Epidermal melanocyte (primary cell): ENCODE results near the gene CDCA5.

Experiments used
- DNase-seq: peaks from one replicate; pipeline ENCODE4 v3.0.0; 2011; ENCODE audit warnings: low spot score; ENCODE audit not compliant: insufficient read length

CDCA5 gene

GRCh38 chr11:65071907-65072630, 11.8 kb downstream of the CDCA5 start:
- no peak for DNase-seq

- no peak for DNase-seq
These were observed 14.6 kb downstream of the CDCA5 start for GRCh38 chr11:65069217-65069616.

- no peak for DNase-seq
These were observed 16.4 kb downstream of the CDCA5 start for GRCh38 chr11:65067446-65067845.

- DNase-seq: no peak
These were observed 17.0 kb downstream of the CDCA5 start for GRCh38 chr11:65066805-65067291.

GRCh38 chr11:65066315-65066714, 17.5 kb downstream of the CDCA5 start:
- no peak for DNase-seq

GRCh38 chr11:65065851-65066250, 18.0 kb downstream of the CDCA5 start:
- no peak for DNase-seq

GRCh38 chr11:65064847-65065240, 19.0 kb downstream of the CDCA5 start:
- no peak for DNase-seq

- DNase-seq: no peak
These were observed 20.3 kb downstream of the CDCA5 start for GRCh38 chr11:65063532-65063931.

- DNase-seq: no peak
These were observed 22.9 kb downstream of the CDCA5 start for GRCh38 chr11:65060913-65061408.

GRCh38 chr11:65059959-65060824, 23.6 kb downstream of the CDCA5 start:
- DNase-seq: no peak

GRCh38 chr11:65059523-65059922, 24.3 kb downstream of the CDCA5 start:
- no peak for DNase-seq

- no peak for DNase-seq
These were observed 25.3 kb downstream of the CDCA5 start, which contains the start of gene NAALADL1 for GRCh38 chr11:65058419-65059054. NAALADL1 (minus strand) TSS chr11:65058553; CDS start chr11:65058521, 32 bp downstream.

GRCh38 chr11:65058012-65058411, 25.8 kb downstream of the CDCA5 start:
- DNase-seq: no peak

- DNase-seq: no peak
These were observed 26.3 kb downstream of the CDCA5 start for GRCh38 chr11:65057526-65057925.

- DNase-seq: no peak
These were observed 26.8 kb downstream of the CDCA5 start for GRCh38 chr11:65056999-65057398.

GRCh38 chr11:65055538-65055937, 28.3 kb downstream of the CDCA5 start:
- no peak for DNase-seq

GRCh38 chr11:65053827-65054508, 29.9 kb downstream of the CDCA5 start:
- no peak for DNase-seq

- DNase-seq: no peak
These were observed 32.4 kb downstream of the CDCA5 start for GRCh38 chr11:65051398-65051858.

- peak; percentile 52 for DNase-seq
These were observed 36.0 kb downstream of the CDCA5 start for GRCh38 chr11:65047581-65048422.

- DNase-seq: no peak
These were observed 38.1 kb downstream of the CDCA5 start for GRCh38 chr11:65045728-65046127.
